ENCODE data around the gene MXRA8.

Gene MXRA8

DNA sequence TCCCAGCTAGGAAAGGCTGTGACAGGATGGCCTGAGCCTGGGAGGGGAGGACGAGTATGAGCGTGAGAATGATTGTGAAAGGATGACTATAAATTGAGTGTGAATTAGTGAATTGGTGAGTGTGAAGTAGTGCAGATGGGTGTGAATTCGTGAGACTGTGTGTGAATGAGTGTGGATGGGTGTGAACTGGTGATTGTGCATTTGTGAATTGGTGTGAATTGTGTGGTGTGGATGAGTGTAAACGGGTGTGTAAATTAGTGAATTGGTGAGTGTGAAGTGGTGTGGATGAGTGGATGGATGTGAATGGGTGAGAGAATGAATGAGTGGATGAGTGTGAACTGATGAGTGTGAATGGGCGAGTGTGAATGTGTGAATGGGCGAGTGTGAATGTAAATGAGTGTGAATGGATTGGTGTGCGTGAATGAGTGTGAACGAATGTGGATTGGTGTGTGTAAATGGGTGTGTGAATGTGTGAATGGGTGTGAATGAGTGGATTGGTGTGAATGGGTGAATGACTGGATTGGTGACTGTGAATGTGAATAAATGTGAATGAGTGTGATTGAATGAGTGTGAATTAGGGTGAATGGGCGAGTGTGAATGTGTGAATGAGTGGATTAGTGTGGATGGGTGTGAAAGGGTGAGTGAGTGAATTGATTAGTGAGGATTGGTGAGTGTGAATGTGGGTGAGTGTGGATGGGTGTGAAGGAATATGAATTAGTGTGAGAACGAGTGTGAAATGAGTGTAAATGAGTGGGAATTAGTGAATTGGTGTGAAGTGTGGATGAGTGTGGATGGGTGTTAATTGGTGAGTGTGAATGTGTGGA lies 7.7 kb upstream of the MXRA8 start:
- TF ChIP-seq, protein P1, sequence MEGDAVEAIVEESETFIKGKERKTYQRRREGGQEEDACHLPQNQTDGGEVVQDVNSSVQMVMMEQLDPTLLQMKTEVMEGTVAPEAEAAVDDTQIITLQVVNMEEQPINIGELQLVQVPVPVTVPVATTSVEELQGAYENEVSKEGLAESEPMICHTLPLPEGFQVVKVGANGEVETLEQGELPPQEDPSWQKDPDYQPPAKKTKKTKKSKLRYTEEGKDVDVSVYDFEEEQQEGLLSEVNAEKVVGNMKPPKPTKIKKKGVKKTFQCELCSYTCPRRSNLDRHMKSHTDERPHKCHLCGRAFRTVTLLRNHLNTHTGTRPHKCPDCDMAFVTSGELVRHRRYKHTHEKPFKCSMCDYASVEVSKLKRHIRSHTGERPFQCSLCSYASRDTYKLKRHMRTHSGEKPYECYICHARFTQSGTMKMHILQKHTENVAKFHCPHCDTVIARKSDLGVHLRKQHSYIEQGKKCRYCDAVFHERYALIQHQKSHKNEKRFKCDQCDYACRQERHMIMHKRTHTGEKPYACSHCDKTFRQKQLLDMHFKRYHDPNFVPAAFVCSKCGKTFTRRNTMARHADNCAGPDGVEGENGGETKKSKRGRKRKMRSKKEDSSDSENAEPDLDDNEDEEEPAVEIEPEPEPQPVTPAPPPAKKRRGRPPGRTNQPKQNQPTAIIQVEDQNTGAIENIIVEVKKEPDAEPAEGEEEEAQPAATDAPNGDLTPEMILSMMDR (IDR thresholded peaks at IDR 0.05; ENCODE audit: control insufficient read depth, insufficient read depth, low read depth, low read length, missing control alignments) = no peak
- no peak overlapping the region for H3K4me3 ChIP-seq (ENCODE audit: control insufficient read depth, low read depth, low read length)
- no peak for DNase-seq (ENCODE audit: low read depth)

DNA sequence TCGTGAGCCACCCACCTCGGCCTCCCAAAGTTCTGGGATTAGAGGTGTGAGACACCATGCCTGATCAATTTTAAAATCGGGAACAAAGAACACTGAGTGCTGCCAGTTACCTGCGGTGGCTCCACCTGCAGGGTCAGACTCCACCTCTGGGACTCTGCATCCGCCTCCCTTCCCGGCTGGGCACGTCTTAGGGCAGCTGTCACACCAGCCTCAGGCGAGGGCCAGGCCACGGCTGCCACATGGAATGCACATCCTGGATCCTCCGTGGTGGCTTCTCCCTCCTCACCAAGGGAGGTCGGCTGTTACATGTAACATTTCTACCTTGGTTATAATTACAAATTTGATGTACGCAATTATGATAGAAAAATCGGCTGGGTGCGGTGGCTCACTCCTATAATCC lies 5.9 kb upstream of the MXRA8 start:
- no peak overlapping the region for H3K4me3 ChIP-seq (ENCODE audit: control insufficient read depth, low read depth, low read length)
- no peak for DNase-seq (ENCODE audit: low read depth)
- TF ChIP-seq, protein P1 (IDR thresholded peaks at IDR 0.05; ENCODE audit: control insufficient read depth, insufficient read depth, low read depth, low read length, missing control alignments) = no peak

DNA sequence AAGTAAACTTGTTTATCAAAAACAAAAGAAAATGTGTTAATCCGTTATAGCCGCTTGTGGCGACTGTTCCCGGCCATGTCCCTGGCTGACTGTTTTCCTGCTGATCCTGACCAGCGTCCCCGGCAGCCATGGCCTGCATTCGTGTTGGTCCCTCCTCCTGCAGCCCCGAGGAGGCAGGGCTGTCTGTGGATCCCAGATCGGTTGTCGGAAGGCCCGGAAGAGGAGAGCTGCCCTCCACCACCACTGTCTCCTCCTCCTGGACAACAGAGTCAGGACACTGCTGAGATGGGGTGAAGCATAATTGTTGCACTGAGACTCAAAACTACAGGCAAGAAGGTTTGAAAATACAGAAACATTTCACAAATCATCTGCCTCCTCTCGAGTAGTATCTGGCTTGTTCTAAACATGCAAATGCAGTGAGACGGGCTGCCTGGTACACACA lies 3.6 kb upstream of the MXRA8 start:
- TF ChIP-seq, protein P1 (IDR thresholded peaks at IDR 0.05; ENCODE audit: control insufficient read depth, insufficient read depth, low read depth, low read length, missing control alignments) = peak; percentile 38
- peak overlapping the region; percentile 44 for H3K4me3 ChIP-seq (ENCODE audit: control insufficient read depth, low read depth, low read length)
- DNase-seq (ENCODE audit: low read depth) = no peak

DNA sequence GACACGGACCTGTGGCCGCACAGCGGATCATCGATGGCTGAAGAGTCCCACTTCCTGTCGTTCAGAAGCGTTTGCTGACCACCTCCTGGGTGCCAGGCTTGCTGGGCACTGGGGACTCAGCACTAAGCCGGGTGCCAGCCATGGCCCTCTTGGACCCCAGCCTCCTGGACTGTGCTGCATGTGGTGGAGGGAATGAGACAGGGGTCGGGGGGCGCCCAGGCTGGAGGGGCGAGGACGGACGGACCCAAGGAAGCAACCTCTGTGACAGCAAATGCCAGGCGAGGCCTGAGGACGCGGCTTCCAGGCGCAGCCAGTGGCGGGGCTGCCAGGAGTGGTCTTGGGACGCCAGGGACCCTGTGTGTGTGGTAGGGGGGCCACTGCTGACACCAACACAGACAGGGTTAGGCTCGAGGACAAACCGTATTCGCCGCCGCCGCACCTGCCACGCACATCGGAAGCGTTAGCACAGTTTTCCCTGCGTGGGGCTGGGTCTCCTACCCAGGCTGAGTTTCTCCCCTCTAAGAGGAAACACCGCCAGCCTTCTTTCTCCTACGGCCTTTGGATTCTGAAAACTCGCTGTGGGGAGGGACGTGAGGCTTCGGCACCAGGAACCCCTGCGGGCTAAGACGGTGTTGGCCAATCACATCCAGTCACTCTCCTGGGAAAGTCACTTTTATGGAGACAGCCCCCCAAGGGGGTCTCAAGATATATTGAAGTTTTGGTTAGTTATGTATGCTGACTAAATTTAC lies 3.1 kb upstream of the MXRA8 start:
- DNase-seq (ENCODE audit: low read depth) = no peak
- TF ChIP-seq, protein P1 (IDR thresholded peaks at IDR 0.05; ENCODE audit: control insufficient read depth, insufficient read depth, low read depth, low read length, missing control alignments) = no peak
- H3K4me3 ChIP-seq (ENCODE audit: control insufficient read depth, low read depth, low read length) = peak overlapping the region; percentile 44

DNA sequence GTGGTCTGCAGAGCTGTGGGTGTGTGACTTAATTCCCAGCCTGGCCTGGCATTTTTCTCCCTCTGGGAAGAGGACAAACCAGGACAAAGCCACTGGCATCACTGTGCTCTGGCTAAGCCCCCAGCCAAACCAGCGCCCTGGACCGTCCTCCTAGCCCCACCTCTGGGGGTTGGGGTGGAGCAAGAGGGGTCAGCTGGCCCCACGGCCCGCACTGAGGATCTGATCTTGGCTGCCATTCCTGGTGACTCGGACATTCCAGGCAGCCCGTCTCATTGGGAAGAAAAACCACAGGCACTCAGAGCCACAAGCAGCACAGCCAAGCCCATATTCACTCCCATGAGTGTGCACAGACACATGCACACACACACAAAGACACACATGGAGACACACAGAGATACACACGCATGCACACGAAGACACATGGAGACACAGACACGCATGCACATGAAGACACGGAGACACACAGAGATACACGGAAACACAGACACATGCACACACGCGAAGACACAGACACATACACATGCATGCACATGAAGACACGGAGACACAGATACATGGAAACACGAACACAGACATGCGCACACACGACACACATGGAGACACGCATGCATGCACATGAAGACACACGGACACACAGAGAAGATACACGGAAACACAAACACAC lies 2.3 kb upstream of the MXRA8 start:
- peak; percentile 79 for DNase-seq (ENCODE audit: low read depth)
- TF ChIP-seq, protein P1 (IDR thresholded peaks at IDR 0.05; ENCODE audit: control insufficient read depth, insufficient read depth, low read depth, low read length, missing control alignments) = no peak
- H3K4me3 ChIP-seq (ENCODE audit: control insufficient read depth, low read depth, low read length) = peak overlapping the region; percentile 44

DNA sequence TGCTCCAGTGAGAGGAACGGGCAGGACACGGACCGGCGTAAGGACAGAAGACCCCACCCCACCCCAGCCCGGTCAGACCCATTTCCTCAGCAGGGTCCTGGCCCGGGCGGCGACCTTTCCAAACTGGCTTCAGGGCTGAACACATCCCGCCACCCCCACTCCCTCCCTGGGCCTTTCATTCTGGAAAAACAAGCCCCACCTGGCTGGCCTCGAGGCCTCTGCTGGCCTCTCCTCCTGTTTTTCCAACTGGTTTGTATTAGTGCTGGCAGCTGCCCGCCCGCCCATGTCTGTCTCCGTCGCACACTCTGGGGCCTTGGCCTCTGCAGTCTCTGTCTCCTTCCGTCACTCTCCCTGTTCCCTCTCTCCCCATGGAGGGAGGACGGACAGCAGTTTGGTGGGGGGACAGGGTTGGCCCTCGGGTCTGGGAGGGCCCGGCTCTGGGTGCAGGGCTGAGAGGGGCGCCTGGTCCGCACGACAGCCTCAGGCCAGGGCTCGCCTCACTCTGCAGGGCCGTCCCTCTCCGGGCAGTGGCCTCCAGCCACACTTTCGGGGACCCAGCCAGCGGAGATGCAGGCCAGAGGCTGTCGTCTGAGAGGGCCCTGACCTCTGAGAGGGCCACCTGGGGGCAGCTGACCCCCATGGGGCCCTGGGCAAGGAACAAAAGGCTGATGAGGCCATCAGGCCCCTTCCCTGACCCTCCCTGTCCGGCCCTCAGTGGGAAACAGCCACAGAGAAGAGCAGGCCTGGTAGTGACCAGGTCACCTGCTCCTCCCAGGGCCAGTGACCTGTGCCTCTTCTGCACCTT lies 1.5 kb upstream of the MXRA8 start:
- peak; percentile 70 for DNase-seq (ENCODE audit: low read depth)
- peak overlapping the region; percentile 38 for H3K4me3 ChIP-seq (ENCODE audit: control insufficient read depth, low read depth, low read length)
- TF ChIP-seq, protein P1 (IDR thresholded peaks at IDR 0.05; ENCODE audit: control insufficient read depth, insufficient read depth, low read depth, low read length, missing control alignments) = no peak
